AG20443 (cell line): Measurements from ENCODE around the gene SAP130.

Experiments
- DNase-seq: peaks from one replicate; pipeline ENCODE4 v3.0.0; 2012; ENCODE audit warnings: low spot score, mixed read lengths

SAP130 gene

DNA sequence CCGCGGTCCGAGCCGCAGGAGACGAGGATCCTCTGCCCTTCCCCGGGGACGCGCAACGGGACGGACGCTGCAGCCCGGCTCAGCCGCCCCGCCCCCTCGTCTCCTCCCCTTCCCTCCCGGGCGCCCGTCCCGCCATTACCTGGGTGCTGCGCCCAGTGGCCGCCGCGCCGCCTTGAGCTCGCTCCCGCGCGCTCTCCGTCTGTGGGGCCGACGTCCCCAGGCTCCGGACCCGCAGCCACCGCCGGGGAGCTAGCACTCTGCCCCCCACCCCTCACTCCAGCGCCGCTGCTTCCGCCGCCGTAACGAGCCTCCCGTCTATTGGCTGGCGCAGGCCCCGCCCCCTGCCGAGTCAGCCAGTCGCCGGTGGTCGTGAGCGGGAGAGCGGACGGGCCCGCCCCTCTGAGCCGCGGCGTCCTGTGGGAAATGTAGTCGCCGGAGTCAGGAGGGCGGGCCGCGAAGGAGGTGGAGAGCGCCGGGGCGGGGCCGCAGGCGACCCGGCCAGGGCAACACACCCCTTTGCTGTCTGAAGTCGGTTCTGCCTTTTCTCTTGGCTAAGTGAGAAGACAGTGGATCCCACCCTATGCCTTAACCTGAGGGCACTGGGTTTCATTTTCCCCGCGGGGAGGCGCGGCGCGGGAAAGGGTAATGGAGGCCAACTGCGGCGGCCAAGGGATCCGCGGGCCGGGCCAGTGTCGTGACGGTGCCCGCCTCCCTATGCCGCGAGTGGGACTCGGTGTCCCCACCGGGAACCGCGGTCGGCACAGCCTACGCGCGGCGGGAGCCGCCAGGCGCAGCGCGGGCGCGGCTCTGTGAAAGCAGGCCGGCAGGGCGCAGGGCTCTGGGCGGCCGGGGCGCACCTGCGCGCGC, at the start of gene SAP130:
Gene SAP130, minus strand, starts transcription at position 259 of the 867 bp plus-strand sequence. CDS start 1,767 bp downstream, outside the sequence.
- DNase-seq = peak; percentile 98

DNA sequence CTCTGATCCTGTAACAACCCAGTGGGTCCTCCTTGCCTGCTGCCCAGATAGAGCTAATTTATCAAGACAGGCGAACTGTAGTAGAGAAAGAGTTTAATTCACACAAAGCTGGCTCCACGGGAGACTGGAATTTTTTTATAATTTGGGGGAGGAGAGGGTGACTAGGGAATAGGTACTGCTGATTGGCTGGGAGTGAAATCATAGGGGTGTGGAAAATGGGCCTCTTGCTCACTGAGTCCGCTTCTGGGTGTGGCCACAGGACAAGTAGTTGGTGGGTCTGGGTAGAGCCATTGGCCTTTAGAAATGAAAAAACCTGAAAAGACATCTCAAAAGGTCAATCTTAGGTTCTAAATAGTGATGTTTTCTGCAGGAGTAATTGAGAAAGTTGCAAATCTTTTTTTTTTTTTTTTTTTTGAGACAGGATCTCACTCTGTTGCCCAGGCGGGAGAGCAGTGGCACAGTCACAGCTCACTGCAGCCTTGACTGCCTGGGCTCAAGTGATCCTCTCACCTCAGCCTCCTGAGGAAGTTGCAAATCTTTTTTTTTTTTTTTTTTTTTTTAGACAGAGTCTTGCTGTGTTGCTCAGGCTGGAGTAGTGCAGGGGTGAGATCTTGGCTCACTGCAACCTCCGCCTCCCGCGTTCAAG, 48.7 kb upstream of the SAP130 start:
- no peak for DNase-seq

GRCh38 chr2:128073278-128073677, 45.4 kb upstream of the SAP130 start:
- DNase-seq = no peak

GRCh38 chr2:128069769-128070168, 41.9 kb upstream of the SAP130 start:
- DNase-seq = no peak

- DNase-seq = no peak
Measured at GRCh38 chr2:128064353-128064752, 36.5 kb upstream of the SAP130 start.

DNA sequence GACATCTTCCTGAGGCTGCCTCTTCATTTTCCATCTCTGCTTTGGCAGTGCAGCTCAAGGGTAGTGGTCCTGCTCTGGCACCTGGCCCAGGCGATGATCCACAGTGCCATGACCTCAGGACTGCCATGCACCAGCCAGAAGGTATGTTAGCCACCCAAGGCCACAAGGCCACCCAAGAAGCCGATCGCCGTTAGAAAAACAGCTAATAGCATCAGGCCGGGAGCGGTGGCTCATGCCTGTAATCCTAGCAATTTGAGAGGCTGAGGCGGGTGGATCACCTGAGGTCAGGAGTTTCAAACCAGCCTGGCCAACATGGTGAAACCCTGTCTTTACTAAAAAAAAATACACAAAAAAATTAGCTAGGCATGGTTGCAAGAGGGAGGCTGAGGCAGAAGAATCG, 34.7 kb upstream of the SAP130 start:
- no peak for DNase-seq

DNA sequence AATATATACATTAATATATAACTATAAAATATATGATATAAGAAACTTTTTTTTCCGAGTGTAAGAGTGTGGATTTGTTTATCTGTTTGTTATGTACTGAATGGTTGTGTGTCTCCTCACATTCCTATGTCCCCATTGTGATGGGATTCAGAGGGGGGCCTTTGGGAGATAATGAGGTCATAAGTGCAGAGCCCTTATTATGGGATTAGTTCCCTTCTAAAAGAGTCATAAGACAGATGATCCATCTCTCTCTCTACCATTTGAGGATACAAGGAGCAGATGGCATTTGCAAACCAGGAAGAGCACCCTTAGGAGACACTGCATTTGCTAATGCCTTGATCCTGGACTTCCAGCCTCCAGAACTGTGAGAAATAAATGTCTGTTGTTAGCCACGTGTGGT, 30.3 kb upstream of the SAP130 start:
- no peak for DNase-seq

DNA sequence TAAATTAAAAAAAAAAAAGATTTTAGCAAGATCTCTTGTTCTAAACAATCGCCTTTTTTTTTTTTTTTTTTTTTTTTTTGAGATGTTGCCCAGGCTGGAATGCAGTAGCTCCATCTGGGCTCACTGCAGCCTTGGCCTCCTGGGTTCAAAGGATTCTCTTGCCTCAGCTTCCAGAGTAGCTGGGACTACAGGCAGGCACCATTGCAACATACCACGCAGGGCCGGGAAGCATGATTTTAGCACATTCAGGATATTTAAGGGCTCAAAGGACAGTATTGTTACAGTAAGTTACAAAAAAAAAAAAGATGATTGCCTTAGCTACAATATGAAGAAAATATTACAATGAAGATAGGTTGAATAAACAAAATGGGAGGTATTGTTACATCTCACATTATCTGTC, 29.5 kb upstream of the SAP130 start:
- DNase-seq = no peak

DNA sequence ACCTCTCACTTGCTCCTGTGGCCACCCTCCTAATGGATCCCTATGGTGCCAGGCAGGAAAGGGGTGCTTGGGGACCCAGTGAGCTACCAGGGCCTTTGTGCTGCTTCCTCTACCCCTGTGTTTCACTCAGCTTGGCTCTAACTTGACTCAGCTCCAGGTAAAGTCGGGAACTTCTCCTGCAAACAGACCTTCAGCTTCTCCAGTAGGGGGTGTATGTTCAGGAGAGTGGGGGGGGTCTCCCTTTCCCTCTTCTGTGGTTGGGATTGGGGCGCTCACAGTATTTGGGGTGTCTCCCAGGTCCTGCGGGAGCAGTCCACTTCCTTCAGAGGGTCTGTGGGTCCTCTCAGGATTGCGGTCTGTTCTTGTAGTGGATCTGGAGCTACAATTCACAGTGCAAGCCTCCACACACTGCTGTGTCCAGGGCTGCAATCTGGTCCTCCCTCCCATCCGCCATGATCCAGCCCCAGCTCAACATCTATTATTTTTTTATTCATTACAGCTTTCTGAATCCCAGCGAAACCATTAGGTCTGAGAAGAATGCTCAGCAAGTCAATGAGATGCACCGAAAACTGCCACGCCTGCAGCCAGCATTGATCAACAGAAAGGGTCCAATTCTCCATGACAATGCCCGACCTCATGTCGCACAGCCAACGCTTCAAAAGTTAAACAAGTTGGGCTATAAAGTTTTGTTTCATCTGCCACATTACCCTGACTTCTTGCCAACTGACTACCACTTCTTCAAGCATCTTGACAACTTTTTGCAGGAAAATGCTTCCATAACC, 26.4 kb upstream of the SAP130 start:
- no peak for DNase-seq

DNA sequence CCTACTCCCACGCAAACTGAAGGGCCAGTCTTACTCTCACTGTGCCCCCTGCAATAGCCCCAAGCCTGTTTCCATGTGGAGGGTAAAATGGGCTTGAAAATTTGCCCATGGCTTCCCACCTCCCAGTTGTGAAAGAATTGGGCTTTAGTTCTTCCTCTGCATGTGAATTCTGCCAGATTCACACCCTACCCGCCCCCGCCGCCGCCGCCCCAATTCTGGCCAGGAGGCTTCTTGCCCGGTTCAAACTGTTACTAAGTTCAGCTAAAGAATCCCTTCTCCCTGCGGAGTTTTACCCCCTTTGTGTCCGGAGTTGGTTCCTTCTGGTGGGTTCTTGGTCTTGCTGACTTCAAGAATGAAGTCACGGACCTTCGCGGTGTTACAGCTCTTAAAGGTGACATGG, 25.5 kb upstream of the SAP130 start:
- DNase-seq = no peak

- no peak for DNase-seq
Measured at GRCh38 chr2:128043041-128043440, 15.2 kb upstream of the SAP130 start.

DNA sequence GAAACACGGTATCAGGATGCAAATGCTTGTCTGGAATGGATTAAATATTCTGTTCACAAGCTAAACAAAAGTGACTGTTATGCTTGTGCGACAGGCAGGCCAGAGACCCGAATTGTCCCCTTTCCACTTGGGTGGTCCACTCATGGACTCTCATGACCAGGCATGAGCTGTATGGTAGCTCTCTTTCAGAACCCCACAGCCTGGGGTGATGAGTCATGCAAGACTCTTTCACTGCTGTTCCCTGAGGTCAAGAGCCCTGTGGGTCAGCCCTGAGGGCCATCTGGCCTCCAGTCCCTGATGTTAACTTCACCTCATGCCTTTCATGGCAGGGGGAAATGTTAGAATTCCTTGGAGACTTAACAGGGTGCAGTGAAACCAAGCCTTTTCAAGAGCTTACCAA, 13.7 kb upstream of the SAP130 start:
- no peak for DNase-seq

DNA sequence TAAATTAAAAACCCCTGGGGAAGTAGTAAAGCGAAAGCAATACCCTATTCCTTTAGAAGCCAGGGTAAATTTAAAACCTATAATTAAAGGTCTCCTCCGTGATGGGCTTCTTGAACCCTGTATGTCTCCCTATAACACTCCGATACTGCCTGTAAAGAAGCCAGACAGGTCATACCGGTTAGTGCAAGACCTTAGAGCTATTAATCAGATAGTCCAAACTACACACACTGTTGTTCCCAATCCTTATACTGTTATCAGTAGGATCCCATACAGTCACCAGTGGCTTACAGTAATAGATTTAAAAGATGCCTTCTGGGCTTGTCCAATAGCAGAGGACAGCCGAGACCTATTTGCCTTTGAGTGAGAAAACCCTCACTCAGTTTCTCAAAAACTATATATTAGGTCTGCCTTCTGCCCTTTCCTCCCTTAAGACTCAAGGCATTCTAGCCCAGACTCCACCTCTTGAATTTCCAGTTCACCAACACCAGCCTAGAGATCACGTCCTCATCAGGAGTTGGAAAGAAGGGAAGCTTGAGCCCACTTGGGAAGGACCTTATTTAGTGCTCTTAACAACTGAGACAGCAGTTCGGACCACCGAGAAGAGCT, 12.4 kb upstream of the SAP130 start:
- DNase-seq = no peak

DNA sequence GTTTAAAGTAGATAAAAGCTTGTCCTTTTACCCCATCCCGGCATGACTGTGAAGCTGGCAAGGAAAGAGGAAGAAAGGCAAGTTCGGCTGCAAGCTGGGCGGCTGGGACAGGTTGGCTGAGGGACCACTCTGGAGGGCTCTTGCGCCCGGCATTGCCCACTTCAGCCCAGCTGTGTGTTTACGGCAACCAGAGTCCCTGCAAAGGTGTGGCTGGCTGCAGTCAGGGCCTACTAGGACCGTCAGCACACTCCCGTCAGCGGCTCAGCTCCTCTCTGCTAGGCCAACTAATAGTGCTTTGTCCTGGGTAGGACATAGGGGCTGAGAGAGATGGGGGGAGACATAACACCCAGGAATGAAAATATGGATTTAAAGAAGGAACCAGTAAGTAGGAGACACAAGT, 11.7 kb upstream of the SAP130 start:
- no peak for DNase-seq

DNA sequence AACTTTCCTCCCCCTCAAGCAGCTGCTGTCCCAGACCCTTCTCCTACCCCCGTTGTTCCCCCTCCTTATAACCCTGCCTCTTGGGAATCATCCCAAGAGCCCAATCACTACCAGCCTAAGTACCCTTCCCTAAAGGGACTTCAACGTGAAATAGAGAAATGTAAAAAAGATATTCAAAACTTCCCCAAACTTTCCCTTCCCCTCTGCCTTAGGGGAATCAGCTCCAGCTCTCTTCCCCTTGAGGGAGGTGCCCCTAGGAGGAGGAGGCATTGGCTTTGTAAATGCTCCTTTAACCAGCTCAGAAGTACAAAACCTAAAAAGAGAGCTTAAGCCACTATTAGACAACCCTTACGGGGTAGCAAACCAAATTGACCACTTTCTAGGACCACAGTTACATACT, 10.6 kb upstream of the SAP130 start:
- no peak for DNase-seq

DNA sequence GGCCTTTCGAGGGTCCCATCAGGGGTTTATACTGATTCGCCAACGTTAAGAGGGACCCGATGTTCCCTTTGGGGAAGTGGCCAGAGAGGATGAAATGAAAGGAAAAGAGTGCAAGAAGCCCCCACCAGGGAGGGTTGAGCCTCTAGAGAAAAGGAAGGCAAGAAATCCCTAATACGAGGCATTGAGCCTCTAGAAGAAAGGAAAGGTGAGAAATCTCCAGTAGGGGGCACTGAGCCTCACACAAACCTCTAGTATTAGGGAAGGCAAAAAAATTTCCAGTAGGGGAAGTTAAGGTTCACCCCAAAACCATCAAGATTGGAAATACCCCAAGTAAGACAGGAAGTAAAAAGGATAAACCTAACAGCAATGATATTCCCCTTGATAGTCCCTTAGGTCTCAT, 9.8 kb upstream of the SAP130 start:
- DNase-seq = no peak

DNA sequence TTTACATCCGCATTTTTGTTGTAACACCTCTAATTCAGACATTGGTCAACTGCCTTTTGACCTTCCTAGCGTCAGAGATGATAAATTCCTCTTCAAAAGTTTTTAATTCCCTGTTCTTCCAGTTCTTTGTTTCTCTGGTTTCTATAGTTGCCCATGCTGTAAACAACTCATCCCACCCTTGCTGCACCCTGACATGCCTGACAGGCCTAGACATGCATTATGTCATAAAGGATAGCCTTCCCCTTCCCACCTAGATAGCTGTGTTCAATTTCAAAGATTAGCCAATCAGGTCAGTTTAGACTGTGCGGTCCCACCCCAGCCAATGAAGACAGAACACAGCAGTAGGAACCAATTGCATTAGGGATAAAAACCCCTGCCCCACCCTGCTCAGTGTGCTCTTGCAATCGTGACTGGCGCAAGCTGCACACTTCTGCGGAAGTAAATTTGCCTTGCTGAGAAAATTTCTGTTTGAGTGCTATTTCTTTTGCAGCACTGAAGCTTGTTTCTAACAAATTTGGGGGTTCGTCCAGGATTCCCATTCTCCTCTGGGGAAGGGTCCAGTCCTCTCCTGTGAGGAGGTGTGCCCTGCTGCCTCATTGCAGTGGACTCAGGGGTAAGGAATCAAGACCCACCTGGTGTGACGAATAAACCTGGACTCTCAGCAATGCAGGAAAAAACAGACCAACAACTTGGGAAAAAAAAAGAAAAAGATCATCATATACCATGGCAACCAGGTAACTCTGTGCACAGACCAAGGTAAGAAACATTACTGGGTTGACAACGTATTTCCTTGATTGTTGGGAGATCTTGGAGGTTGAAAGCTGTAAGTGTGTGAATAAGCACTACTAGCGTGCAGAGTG, 9.1 kb upstream of the SAP130 start:
- no peak for DNase-seq

GRCh38 chr2:128032092-128032491, 4.2 kb upstream of the SAP130 start:
- DNase-seq = no peak

DNA sequence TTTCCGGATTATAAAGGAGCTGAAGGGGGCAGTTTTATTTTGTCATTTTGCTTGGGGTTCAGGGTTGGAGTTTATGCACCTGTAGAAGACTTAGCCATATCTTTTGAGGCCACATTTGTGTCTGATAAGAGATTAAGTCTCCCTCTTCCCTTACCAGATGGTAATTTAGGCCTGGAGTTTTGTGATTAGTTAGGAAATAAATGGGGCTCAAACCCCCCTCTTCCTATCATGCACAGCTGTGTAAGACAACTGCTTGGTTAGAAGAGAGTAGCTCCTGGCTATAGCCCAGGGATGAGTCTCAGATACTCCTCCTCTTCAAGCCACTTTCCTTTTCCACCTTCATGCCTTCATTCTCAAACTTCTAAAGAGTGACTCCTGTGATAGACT, 802 bp upstream of the SAP130 start:
- DNase-seq = no peak

- peak; percentile 99 for DNase-seq
Measured at GRCh38 chr2:128027278-128027800, 520 bp downstream of the SAP130 start.
